ENCODE data around the gene DXO.
"Not testable (repeated sequence)": the region's sequence is repeated elsewhere in the genome, so short reads cannot be mapped to it uniquely, and the experiment has no call there.

Gene DXO

GRCh38 chr6:31932137-31932536 is 39.8 kb downstream of the DXO start:
- not testable (repeated sequence) for DNase-seq (ENCODE audit: extremely low read depth in 1 of 2, low read depth in 1 of 2)

- DNase-seq (ENCODE audit: extremely low read depth in 1 of 2, low read depth in 1 of 2) = no peak
Observed at GRCh38 chr6:31930962-31931361, 41.0 kb downstream of the DXO start.

GRCh38 chr6:31928672-31928939 is 43.3 kb downstream of the DXO start:
- no peak for DNase-seq (ENCODE audit: extremely low read depth in 1 of 2, low read depth in 1 of 2)

DNA sequence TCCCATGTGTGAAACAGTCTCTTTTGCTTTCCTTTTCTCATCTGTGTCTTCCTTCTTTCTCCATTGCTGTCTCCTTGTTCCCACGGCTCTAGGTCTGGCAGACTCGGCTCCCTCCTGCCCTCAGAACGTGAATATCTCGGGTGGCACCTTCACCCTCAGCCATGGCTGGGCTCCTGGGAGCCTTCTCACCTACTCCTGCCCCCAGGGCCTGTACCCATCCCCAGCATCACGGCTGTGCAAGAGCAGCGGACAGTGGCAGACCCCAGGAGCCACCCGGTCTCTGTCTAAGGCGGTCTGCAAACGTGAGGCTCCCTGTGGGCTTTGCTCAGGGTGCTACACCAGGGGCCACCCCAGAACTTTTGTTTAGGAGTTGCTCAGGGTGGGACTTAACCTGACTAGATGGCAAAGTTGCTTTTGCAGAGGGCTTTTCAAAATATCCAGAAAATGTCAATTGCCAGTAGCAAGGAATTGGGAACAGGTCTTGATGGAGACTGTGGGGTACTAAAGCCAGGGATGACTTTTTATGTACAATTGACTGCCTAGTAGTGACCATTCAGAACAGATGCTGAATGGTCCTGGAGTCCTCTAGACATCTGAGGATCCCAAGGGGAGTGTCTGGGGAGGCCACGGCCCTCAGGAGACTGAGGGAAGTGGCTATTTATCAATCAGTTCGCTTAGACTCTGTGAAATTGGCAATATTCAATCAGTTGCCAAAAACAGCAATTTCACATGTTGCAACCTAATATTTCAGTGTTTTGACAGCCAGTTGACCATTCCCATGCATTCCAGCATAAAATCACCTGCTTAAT is 43.9 kb downstream of the DXO start:
- no peak for DNase-seq (ENCODE audit: extremely low read depth in 1 of 2, low read depth in 1 of 2)

GRCh38 chr6:31927242-31927862 is 44.6 kb downstream of the DXO start, which contains the start of gene C2:
Gene C2 (plus strand): TSS chr6:31927717. CDS start chr6:31927753, 36 bp downstream.
- DNase-seq (ENCODE audit: extremely low read depth in 1 of 2, low read depth in 1 of 2) = no peak

GRCh38 chr6:31922942-31923341 is 49.0 kb downstream of the DXO start:
- no peak for DNase-seq (ENCODE audit: extremely low read depth in 1 of 2, low read depth in 1 of 2)

- no peak for DNase-seq (ENCODE audit: extremely low read depth in 1 of 2, low read depth in 1 of 2)
Observed at GRCh38 chr6:31920811-31921210, 51.1 kb downstream of the DXO start.

Data from stimulated activated CD8-positive, alpha-beta memory T cell treated with anti-CD3 and anti-CD28 coated beads, Interleukin-7, amount 100 ng/mL, for 48 hours (primary cell).